Activated CD8-positive, alpha-beta T cell treated with anti-CD3 and anti-CD28 coated beads for 36 hours (primary cell): ENCODE results near the gene TNRC6B. TPM values are rescaled to one million over a fixed set of nuclear protein-coding genes. Genes with fewer than 3 reads are reported as not detected.
A peak's percentile ranks its signal among the peaks of the same experiment; 100 is the strongest.

ENCODE experiments used
- ATAC-seq: fragments of 200-7000 bp; cut with Tn5 transposase; one replicate; pipeline ENCODE4 v1.10.0; 2021; ENCODE audit warnings: mild to moderate bottlenecking, moderate library complexity
- CTCF ChIA-PET: fragments of 350-600 bp; sonication (Branson Sonifier 250); formaldehyde crosslinking; loops from one replicate; lab custom pipeline; 2021; ENCODE audit warnings: antibody characterized with exemption; lab: Charles Lee
- POLR2A ChIA-PET: fragments of 350-600 bp; sonication (Branson Sonifier 250); formaldehyde crosslinking; loops from one replicate; lab custom pipeline; 2021; ENCODE audit warnings: antibody characterized with exemption; lab: Charles Lee
- DNase-seq: peaks from one replicate; pipeline ENCODE4 v3.0.0-alpha.2; 2020
- H3K27ac Mint-ChIP-seq: one replicate; pipeline ENCODE4 v1.8.0; 2021; ENCODE audit warnings: mild to moderate bottlenecking, mixed read lengths
- H3K27me3 Mint-ChIP-seq: one replicate; pipeline ENCODE4 v1.8.0; 2021; ENCODE audit warnings: mixed read lengths
- H3K36me3 Mint-ChIP-seq: one replicate; pipeline ENCODE4 v1.8.0; 2021; ENCODE audit warnings: low read depth, mixed read lengths
- H3K4me1 Mint-ChIP-seq: one replicate; pipeline ENCODE4 v1.8.0; 2021; ENCODE audit warnings: low read depth, mixed read lengths
- H3K4me3 Mint-ChIP-seq: one replicate; pipeline ENCODE4 v1.8.0; 2021; ENCODE audit warnings: mild to moderate bottlenecking, moderate library complexity, mixed read lengths
- H3K9me3 Mint-ChIP-seq: one replicate; pipeline ENCODE4 v1.8.0; 2021; ENCODE audit warnings: mixed read lengths
- CTCF ChIP-seq: fragments of 200-600 bp; IDR thresholded peaks from one replicate; pipeline ENCODE4 v1.8.0; 2022; ENCODE audit warnings: antibody characterized with exemption, mild to moderate bottlenecking
- intact Hi-C: fragments of 100-400 bp; cut with micrococcal nuclease; formaldehyde crosslinking; loops from one replicate; pipeline ENCODE4 v1.10.0; 2022
- total RNA-seq, 2 experiments: library from RNA; stranded (reverse); gene quantifications; one replicate each; pipeline ENCODE4 v1.2.3, GENCODE V29; 2021

TNRC6B gene
- total RNA-seq, 2 experiments from 2014 or later, result 42.6 to 45.2 TPM

- ChIA-PET POLR2A (interaction anchor here (0.5 to 1.9 kb wide), 2 partner anchors 11 to 89 kb away, joined by 3 to 9 read pairs; partner anchors contain the start of gene SGSM3), CTCF (interaction anchor here (1.2 to 3.1 kb wide), 5 partner anchors 17 to 107 kb away, joined by 3 to 12 read pairs (median 6); partner anchors contain the start of gene ADSL)
- intact Hi-C loops, result no loop called here
- Mint-ChIP-seq H3K4me3 (no peak overlapping the region), H3K27me3 (no peaks in the 10 kb centered on the region), H3K36me3 (peaks cover 5% of the 10 kb centered on the region), H3K27ac (no peak overlapping the region), H3K9me3 (no peaks in the 10 kb centered on the region), H3K4me1 (peaks cover 44% of the 10 kb centered on the region)
- DNase-seq (no peak), ATAC-seq (no peak)
- no peak for TF ChIP-seq CTCF
These were observed 203.7 kb downstream of the TNRC6B start for GRCh38 chr22:40381461-40381860.

DNA sequence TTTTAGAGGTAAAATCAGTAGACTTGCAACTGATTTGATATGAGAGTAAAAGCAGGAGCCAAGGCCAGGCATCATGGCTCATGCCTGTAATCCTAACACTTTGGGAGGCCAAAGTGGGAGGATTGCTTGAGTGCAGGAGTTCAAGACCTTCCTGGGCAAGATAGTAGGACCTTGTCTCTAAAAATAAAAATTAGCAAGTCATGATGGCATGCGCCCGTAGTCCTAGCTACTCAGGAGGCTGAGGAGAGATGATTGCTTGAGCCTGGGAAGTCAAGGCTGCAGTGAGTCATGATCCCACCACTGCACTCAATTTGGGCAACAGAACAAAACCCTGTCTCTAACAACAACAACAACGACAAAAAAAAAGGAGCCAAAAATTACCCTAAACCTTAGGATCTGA lies 206.2 kb downstream of the TNRC6B start:
- TF ChIP-seq CTCF, result no peak
- no peak for ATAC-seq
- POLR2A ChIA-PET, result interaction anchor here (1.1 to 1.6 kb wide), 3 partner anchors 9 to 27 kb away, joined by 3 to 6 read pairs (median 5); no protein-coding TSS in a partner anchor
- intact Hi-C loops, result no loop called here
- Mint-ChIP-seq H3K9me3 (no peaks in the 10 kb centered on the region), H3K4me3 (no peak overlapping the region), H3K27ac (peak overlapping the region; percentile 65), H3K27me3 (no peaks in the 10 kb centered on the region), H3K36me3 (peaks cover 8% of the 10 kb centered on the region), H3K4me1 (peaks cover 57% of the 10 kb centered on the region)
- CTCF ChIA-PET, result interaction anchor here (0.9 to 3.1 kb wide), 4 partner anchors 16 to 262 kb away, joined by 3 to 12 read pairs (median 8); partner anchors contain the start of gene ADSL
- DNase-seq, result no peak

GRCh38 chr22:40385036-40385782 lies 207.5 kb downstream of the TNRC6B start:
- POLR2A ChIA-PET, result interaction anchor here (0.6 to 1.6 kb wide), 8 partner anchors 11 to 471 kb away, joined by 3 to 6 read pairs (median 3); partner anchors contain the start of genes ST13 and XPNPEP3
- H3K27me3 Mint-ChIP-seq, result no peaks in the 10 kb centered on the region
- ATAC-seq, result peak; percentile 85
- peak overlapping the region; percentile 89 for H3K27ac Mint-ChIP-seq
- H3K4me3 Mint-ChIP-seq, result peak overlapping the region; percentile 70
- peaks cover 7% of the 10 kb centered on the region for H3K36me3 Mint-ChIP-seq
- peak; percentile 58 for DNase-seq
- CTCF ChIA-PET, result interaction anchor here (0.7 to 1.3 kb wide), 6 partner anchors 11 to 260 kb away, joined by 3 to 4 read pairs (median 3); no protein-coding TSS in a partner anchor
- no peak for TF ChIP-seq CTCF
- intact Hi-C loops, result no loop called here
- H3K4me1 Mint-ChIP-seq, result peaks cover 53% of the 10 kb centered on the region
- H3K9me3 Mint-ChIP-seq, result no peaks in the 10 kb centered on the region

Other genes starting within 250 kb of the TNRC6B start
- 1 to 10 TPM; 2.2 to 2.3 TPM for gene TMA7B, start 217.5 kb upstream of the TNRC6B start, total RNA-seq
- 1 to 10 TPM; 1.5 to 2.0 TPM for gene FAM83F, start 183.0 kb upstream of the TNRC6B start, total RNA-seq
- 100 to 1,000 TPM; 160 to 169 TPM for gene ADSL, start 168.6 kb downstream of the TNRC6B start, total RNA-seq
- gene SGSM3, start 192.7 kb downstream of the TNRC6B start, total RNA-seq, result 10 to 100 TPM; 60.2 to 64.3 TPM